Effector memory CD8-positive, alpha-beta T cell (primary cell): ENCODE data around the gene CHRND.

Source experiments
- ATAC-seq: fragments of 150-1000 bp; cut with Tn5 transposase; replicated peaks from 2 replicates; pipeline ENCODE4 v1.10.0; 2021; ENCODE audit warnings: mild to moderate bottlenecking, moderate library complexity
- DNase-seq, 3 experiments: peaks; one replicate each; pipeline ENCODE4 v3.0.0; 2021
- H3K27ac Mint-ChIP-seq, 2 donors: one replicate each; pipeline ENCODE4 v1.8.0; 2022; ENCODE audit warnings: mild to moderate bottlenecking in 2 of 2, mixed read lengths in 2 of 2, moderate library complexity in 2 of 2
- H3K27me3 Mint-ChIP-seq, 2 donors: one replicate each; pipeline ENCODE4 v1.8.0; 2022; ENCODE audit warnings: mixed read lengths in 2 of 2
- H3K36me3 Mint-ChIP-seq: one replicate; pipeline ENCODE4 v1.8.0; 2022; ENCODE audit warnings: mild to moderate bottlenecking, moderate library complexity, mixed read lengths; ENCODE audit not compliant: insufficient read depth
- H3K4me1 Mint-ChIP-seq, 2 donors: one replicate each; pipeline ENCODE4 v1.8.0; 2022; ENCODE audit warnings: low read depth in 2 of 2, mixed read lengths in 2 of 2
- H3K4me3 Mint-ChIP-seq, 2 donors: one replicate each; pipeline ENCODE4 v1.8.0; 2022; ENCODE audit warnings: mild to moderate bottlenecking in 2 of 2, mixed read lengths in 2 of 2, moderate library complexity in 2 of 2
- H3K9me3 Mint-ChIP-seq, 2 donors: one replicate each; pipeline ENCODE4 v1.8.0; 2022; ENCODE audit warnings: mixed read lengths in 2 of 2

Gene CHRND

GRCh38 chr2:232576995-232577394 lies 51.0 kb downstream of the CHRND start:
- Mint-ChIP-seq H3K4me1 (peaks cover 4% of the 10 kb centered on the region in 2 donors), H3K9me3 (no peaks in the 10 kb centered on the region), H3K27ac (no peak overlapping the region), H3K4me3 (no peak overlapping the region), H3K27me3 (no peaks in the 10 kb centered on the region), H3K36me3 (peaks cover 39% of the 10 kb centered on the region)
- ATAC-seq (no peak), DNase-seq (no peak)

DNA sequence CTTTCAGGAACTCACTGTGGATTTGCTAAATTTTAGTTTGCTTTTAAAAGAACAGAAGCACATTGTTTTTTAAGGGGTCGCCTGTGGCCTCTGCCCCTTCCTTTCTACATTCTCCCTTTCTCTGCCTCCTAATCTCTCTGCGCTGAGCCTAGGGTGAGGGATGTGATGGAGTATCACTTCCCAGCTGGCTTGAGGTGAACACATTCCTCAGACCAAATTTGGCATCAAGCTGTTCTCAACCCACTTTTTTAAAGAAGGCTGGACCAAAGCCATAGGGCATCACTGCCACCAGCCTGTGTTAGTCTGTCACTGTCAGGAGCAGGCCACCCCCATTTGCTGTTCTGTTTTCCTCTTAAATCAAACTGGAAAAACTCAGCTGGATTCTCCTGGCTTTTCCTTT lies 51.9 kb downstream of the CHRND start:
- no peak for ATAC-seq
- no peaks in the 10 kb centered on the region for H3K9me3 Mint-ChIP-seq
- H3K27ac Mint-ChIP-seq: peak overlapping the region in 1 of 2 donors; percentile 25
- H3K4me1 Mint-ChIP-seq: peaks cover 4% of the 10 kb centered on the region in 2 donors
- no peaks in the 10 kb centered on the region for H3K27me3 Mint-ChIP-seq
- no peak overlapping the region for H3K4me3 Mint-ChIP-seq
- peaks cover 36% of the 10 kb centered on the region for H3K36me3 Mint-ChIP-seq
- no peak for DNase-seq

GRCh38 chr2:232578626-232579025 lies 52.7 kb downstream of the CHRND start:
- no peaks in the 10 kb centered on the region for H3K9me3 Mint-ChIP-seq
- H3K4me3 Mint-ChIP-seq: no peak overlapping the region
- H3K4me1 Mint-ChIP-seq: peaks cover 4% of the 10 kb centered on the region in 2 donors
- H3K36me3 Mint-ChIP-seq: peaks cover 34% of the 10 kb centered on the region
- ATAC-seq (no peak), DNase-seq (no peak)
- H3K27ac Mint-ChIP-seq: peak overlapping the region in 1 of 2 donors; percentile 25
- no peaks in the 10 kb centered on the region for H3K27me3 Mint-ChIP-seq

- peaks cover 21% of the 10 kb centered on the region for H3K36me3 Mint-ChIP-seq
- ATAC-seq (no peak), DNase-seq (no peak)
- no peak overlapping the region for H3K4me3 Mint-ChIP-seq
- H3K9me3 Mint-ChIP-seq: no peaks in the 10 kb centered on the region
- no peaks in the 10 kb centered on the region for H3K27me3 Mint-ChIP-seq
- peaks cover 2 to 4% of the 10 kb centered on the region in 2 donors for H3K4me1 Mint-ChIP-seq
- peak overlapping the region; percentile 17 to 29 for H3K27ac Mint-ChIP-seq
Observed at GRCh38 chr2:232580648-232580981, 54.7 kb downstream of the CHRND start.

GRCh38 chr2:232581725-232582124 lies 55.8 kb downstream of the CHRND start:
- no peaks in the 10 kb centered on the region for H3K9me3 Mint-ChIP-seq
- ATAC-seq (no peak), DNase-seq (no peak)
- H3K36me3 Mint-ChIP-seq: peaks cover 15% of the 10 kb centered on the region
- no peaks in the 10 kb centered on the region for H3K27me3 Mint-ChIP-seq
- H3K27ac Mint-ChIP-seq: no peak overlapping the region
- H3K4me3 Mint-ChIP-seq: no peak overlapping the region
- H3K4me1 Mint-ChIP-seq: peaks cover 2 to 4% of the 10 kb centered on the region in 2 donors

DNA sequence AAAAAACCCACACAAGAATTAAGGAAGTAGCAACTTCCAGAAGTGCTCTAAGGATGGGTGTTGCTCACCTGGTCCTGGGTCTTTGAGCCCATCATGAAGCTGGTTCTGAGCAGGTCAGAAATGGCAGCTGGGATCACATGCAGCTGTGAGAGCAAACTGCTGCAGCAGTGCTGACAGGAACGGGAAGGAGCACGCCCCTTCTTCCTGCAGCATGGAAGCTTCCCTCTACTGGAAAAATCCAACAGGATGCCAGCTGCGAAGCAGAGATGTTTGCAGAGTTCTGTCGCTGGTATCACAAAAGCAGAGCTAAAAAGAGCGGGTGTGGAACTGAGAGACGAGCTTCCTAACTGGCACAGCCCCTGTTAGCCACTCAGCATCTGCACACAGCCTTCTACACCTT lies 58.3 kb downstream of the CHRND start:
- Mint-ChIP-seq H3K27ac (no peak overlapping the region), H3K4me3 (no peak overlapping the region), H3K9me3 (no peaks in the 10 kb centered on the region), H3K36me3 (peaks cover 15% of the 10 kb centered on the region), H3K4me1 (peaks cover 2 to 4% of the 10 kb centered on the region in 2 donors), H3K27me3 (no peaks in the 10 kb centered on the region)
- DNase-seq (no peak), ATAC-seq (no peak)
